ENCODE data around the gene ZNF276. TPM values are rescaled to one million over a fixed set of nuclear protein-coding genes. Genes with fewer than 3 reads are reported as not detected.

Gene ZNF276
- total RNA-seq, 4 donors from 2014 or later, result 18.1 to 43.3 (median 34.1) TPM

- Histone ChIP-seq H3K4me1 (peaks cover 2 to 29% (median 2%) of the 10 kb centered on the region in 3 donors), H3K27ac (no peak overlapping the region), H3K36me3 (peaks cover 44 to 100% (median 72%) of the 10 kb centered on the region in 3 donors), H3K27me3 (no peaks in the 10 kb centered on the region), H3K9me3 (no peaks in the 10 kb centered on the region), H3K4me3 (no peak overlapping the region)
- intact Hi-C loops (cut with DNase I), result no loop called here
- no peak for TF ChIP-seq POLR2A (IDR thresholded peaks at IDR 0.05)
- TF ChIP-seq, protein P1, sequence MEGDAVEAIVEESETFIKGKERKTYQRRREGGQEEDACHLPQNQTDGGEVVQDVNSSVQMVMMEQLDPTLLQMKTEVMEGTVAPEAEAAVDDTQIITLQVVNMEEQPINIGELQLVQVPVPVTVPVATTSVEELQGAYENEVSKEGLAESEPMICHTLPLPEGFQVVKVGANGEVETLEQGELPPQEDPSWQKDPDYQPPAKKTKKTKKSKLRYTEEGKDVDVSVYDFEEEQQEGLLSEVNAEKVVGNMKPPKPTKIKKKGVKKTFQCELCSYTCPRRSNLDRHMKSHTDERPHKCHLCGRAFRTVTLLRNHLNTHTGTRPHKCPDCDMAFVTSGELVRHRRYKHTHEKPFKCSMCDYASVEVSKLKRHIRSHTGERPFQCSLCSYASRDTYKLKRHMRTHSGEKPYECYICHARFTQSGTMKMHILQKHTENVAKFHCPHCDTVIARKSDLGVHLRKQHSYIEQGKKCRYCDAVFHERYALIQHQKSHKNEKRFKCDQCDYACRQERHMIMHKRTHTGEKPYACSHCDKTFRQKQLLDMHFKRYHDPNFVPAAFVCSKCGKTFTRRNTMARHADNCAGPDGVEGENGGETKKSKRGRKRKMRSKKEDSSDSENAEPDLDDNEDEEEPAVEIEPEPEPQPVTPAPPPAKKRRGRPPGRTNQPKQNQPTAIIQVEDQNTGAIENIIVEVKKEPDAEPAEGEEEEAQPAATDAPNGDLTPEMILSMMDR (IDR thresholded peaks at IDR 0.05), result no peak
- WGBS, 2 donors, result 88 to 98% methylated on average over 9 to 13 of the region's 18 CpGs
- no peak for DNase-seq
Observed at GRCh38 chr16:89729293-89729692, 8.0 kb downstream of the ZNF276 start.

GRCh38 chr16:89729863-89730593 lies 8.7 kb downstream of the ZNF276 start:
- no peak overlapping the region for H3K27ac ChIP-seq
- no peaks in the 10 kb centered on the region for H3K9me3 ChIP-seq
- no peaks in the 10 kb centered on the region for H3K27me3 ChIP-seq
- DNase-seq, result no peak
- 78% methylated on average over 8 to 12 of the region's 14 CpGs for WGBS, 2 donors
- peaks cover 0 to 21% (median 0%) of the 10 kb centered on the region in 3 donors for H3K4me1 ChIP-seq
- no peak overlapping the region for H3K4me3 ChIP-seq
- no peak for TF ChIP-seq POLR2A (IDR thresholded peaks at IDR 0.05)
- TF ChIP-seq, protein P1 (IDR thresholded peaks at IDR 0.05), result no peak
- H3K36me3 ChIP-seq, result peaks cover 50 to 100% (median 75%) of the 10 kb centered on the region in 3 donors
- intact Hi-C loops (cut with DNase I), result no loop called here

GRCh38 chr16:89730610-89731234 lies 9.4 kb downstream of the ZNF276 start:
- Histone ChIP-seq H3K27ac (no peak overlapping the region), H3K9me3 (no peaks in the 10 kb centered on the region), H3K4me1 (peaks cover 0 to 14% (median 0%) of the 10 kb centered on the region in 3 donors), H3K27me3 (no peaks in the 10 kb centered on the region), H3K4me3 (no peak overlapping the region), H3K36me3 (peaks cover 56 to 100% (median 78%) of the 10 kb centered on the region in 3 donors)
- no peak for DNase-seq
- WGBS, 2 donors, result 71 to 76% methylated on average over 6 to 8 of the region's 22 CpGs
- intact Hi-C loops (cut with DNase I), result no loop called here
- TF ChIP-seq POLR2A (IDR thresholded peaks at IDR 0.05), result no peak
- TF ChIP-seq, protein P1 (IDR thresholded peaks at IDR 0.05), result no peak

GRCh38 chr16:89732142-89732917 lies 11.0 kb downstream of the ZNF276 start:
- H3K4me3 ChIP-seq, result no peak overlapping the region
- no peak overlapping the region for H3K27ac ChIP-seq
- no peaks in the 10 kb centered on the region for H3K9me3 ChIP-seq
- TF ChIP-seq, protein P1 (IDR thresholded peaks at IDR 0.05), result no peak
- TF ChIP-seq POLR2A (IDR thresholded peaks at IDR 0.05), result no peak
- DNase-seq, result no peak
- intact Hi-C loops (cut with DNase I), result no loop called here
- WGBS, 2 donors, result 88 to 89% methylated on average over 23 of the region's 24 CpGs
- H3K4me1 ChIP-seq, result no peaks in the 10 kb centered on the region
- peaks cover 59 to 100% (median 83%) of the 10 kb centered on the region in 3 donors for H3K36me3 ChIP-seq
- H3K27me3 ChIP-seq, result no peaks in the 10 kb centered on the region

DNA sequence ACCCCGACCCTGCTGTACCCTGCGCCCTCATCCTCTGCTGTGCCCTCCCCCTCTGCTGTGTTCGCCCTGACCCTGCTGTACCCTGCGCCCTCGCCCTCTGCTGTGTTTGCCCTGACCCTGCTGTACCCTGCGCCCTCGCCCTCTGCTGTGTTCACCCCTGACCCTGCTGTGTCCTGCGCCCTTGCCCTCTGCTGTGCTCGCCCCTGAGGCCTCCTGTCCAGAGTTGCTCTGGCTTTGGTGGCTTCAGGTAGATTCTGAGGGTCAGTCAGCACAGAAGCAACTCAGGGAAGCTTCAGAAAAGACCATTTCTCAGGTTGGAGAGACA lies 11.5 kb downstream of the ZNF276 start:
- intact Hi-C loops (cut with DNase I), result no loop called here
- no peak for TF ChIP-seq POLR2A (IDR thresholded peaks at IDR 0.05)
- TF ChIP-seq, protein P1 (IDR thresholded peaks at IDR 0.05), result no peak
- 93 to 97% methylated on average over 6 to 9 of the region's 9 CpGs for WGBS, 2 donors
- H3K4me3 ChIP-seq, result no peak overlapping the region
- H3K9me3 ChIP-seq, result no peaks in the 10 kb centered on the region
- H3K27me3 ChIP-seq, result no peaks in the 10 kb centered on the region
- peaks cover 59 to 100% (median 83%) of the 10 kb centered on the region in 3 donors for H3K36me3 ChIP-seq
- no peaks in the 10 kb centered on the region for H3K4me1 ChIP-seq
- no peak overlapping the region for H3K27ac ChIP-seq
- DNase-seq, result no peak
